Gastrocnemius medialis (tissue), 4 donors: ENCODE results near the gene RASA3.

ENCODE experiments used
- POLR2A ChIP-seq, 2 donors: fragments of 450-650 bp; IDR thresholded peaks; one replicate each; pipeline ENCODE4 v1.6.1; 2017; ENCODE audit warnings: antibody characterized with exemption in 2 of 2, mild to moderate bottlenecking in 2 of 2, moderate library complexity in 2 of 2
- TF ChIP-seq, protein P1 (sequence below), 5 experiments: fragments of 450-650 bp in 3 of 5; fragments of 200-600 bp in 2 of 5; sonication (generic) in 2 of 5; IDR thresholded peaks in 4 of 5; conservative IDR thresholded peaks in 1 of 5; 1 replicate in 4 of 5; 2 replicates in 1 of 5; pipeline ENCODE4 v1.5.1; 2016 to 2019; ENCODE audit warnings: antibody characterized with exemption in 5 of 5, mild to moderate bottlenecking in 3 of 5, moderate library complexity in 3 of 5

DNA sequence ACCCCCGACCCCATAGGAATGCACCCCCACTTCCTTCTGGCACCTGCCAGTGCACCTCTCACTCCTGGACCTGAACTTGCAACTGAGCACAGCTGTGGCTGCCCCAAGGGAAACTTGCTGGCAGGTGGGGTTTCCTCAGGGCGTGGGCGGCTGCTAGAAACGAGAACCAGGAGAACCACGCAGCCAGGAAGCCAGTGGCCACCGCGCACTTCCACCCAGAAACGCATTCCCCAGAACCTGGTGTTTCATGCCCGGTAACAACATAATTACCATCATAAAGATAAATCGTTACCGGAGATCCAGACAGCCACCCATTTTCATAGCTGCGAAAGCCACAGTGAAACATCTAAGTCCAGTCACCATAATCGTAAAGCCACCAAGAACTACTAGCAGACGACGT lies 83.4 kb downstream of the RASA3 start:
- TF ChIP-seq, protein P1, sequence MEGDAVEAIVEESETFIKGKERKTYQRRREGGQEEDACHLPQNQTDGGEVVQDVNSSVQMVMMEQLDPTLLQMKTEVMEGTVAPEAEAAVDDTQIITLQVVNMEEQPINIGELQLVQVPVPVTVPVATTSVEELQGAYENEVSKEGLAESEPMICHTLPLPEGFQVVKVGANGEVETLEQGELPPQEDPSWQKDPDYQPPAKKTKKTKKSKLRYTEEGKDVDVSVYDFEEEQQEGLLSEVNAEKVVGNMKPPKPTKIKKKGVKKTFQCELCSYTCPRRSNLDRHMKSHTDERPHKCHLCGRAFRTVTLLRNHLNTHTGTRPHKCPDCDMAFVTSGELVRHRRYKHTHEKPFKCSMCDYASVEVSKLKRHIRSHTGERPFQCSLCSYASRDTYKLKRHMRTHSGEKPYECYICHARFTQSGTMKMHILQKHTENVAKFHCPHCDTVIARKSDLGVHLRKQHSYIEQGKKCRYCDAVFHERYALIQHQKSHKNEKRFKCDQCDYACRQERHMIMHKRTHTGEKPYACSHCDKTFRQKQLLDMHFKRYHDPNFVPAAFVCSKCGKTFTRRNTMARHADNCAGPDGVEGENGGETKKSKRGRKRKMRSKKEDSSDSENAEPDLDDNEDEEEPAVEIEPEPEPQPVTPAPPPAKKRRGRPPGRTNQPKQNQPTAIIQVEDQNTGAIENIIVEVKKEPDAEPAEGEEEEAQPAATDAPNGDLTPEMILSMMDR (IDR thresholded peaks at IDR 0.05 in 4 of 5, conservative IDR thresholded peaks at IDR 0.05 in 1 of 5) = no peak
- TF ChIP-seq POLR2A (IDR thresholded peaks at IDR 0.05) = no peak
